ENCODE data around the gene PDE8A.
"Not testable (repeated sequence)": the region's sequence is repeated elsewhere in the genome, so short reads cannot be mapped to it uniquely, and the experiment has no call there.

PDE8A gene

GRCh38 chr15:85178308-85178707 lies 196.7 kb downstream of the PDE8A start:
- DNase-seq (ENCODE audit: low read depth), result no peak

- DNase-seq (ENCODE audit: low read depth), result no peak
These were observed 198.0 kb downstream of the PDE8A start for GRCh38 chr15:85179700-85180099.

GRCh38 chr15:85185350-85185749 lies 203.7 kb downstream of the PDE8A start:
- DNase-seq (ENCODE audit: low read depth), result not testable (repeated sequence)

- not testable (repeated sequence) for DNase-seq (ENCODE audit: low read depth)
These were observed 206.5 kb downstream of the PDE8A start for GRCh38 chr15:85188171-85188577.
